ENCODE data around the gene NCOR2. TPM values are rescaled to one million over a fixed set of nuclear protein-coding genes. Genes with fewer than 3 reads are reported as not detected.

The NCOR2 gene
- total RNA-seq, 1 experiment from 2014 or later, result 153 TPM

DNA sequence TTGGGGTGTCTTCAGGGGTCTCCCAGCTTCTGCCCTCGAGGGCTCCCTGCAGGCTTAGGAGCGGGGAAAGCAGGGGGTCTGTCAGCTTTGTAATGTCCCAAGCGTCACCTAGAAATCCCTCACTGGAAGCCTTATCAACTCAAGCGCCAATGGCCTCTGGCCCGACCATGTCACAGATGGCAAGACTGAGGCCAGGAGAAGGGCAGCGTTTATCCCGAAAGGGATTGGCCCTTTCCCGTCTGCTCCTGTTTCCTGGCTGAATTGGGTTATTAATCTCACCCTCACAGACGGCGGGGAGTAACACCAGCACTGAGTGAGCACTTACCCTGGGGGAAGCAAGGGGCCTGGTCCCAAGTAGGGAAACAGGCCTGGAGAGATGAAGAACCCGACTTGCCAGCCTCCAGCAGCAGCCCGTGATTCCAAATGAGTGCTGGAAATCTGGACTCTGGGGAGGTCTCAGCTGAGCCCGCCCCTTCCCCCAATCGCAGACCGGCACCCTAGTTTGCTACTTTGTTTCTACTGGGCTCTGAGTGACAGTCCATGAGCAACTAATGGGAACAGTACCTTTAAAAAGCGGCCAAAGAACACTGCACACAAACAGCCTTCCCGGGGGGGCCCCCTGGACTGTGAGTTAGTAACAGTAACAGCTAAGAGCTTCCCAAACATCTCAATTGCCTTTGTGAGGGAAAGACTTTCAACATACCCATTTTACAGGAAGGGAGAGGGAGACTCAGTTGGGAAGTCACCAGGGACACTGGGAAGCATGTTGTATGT lies 2.1 kb upstream of the NCOR2 start:
- peaks cover 25% of the 10 kb centered on the region for H3K79me2 ChIP-seq (ENCODE audit: insufficient read depth, low read length)
- no peak overlapping the region for H2AFZ ChIP-seq (ENCODE audit: low read depth, low read length, poor library complexity, severe bottlenecking)
- TF ChIP-seq SRF (IDR thresholded peaks at IDR 0.05; ENCODE audit: low read depth) (no peak), JUND (IDR thresholded peaks at IDR 0.05) (no peak), YY1 (IDR thresholded peaks at IDR 0.05; ENCODE audit: extremely low read depth, insufficient replicate concordance, low read depth, low read length) (no peak), POLR2AphosphoS5 (IDR thresholded peaks at IDR 0.05; ENCODE audit: low read depth, low read length) (no peak), TCF7L2 (IDR thresholded peaks at IDR 0.05; ENCODE audit: borderline replicate concordance, extremely low read depth, insufficient read depth, insufficient read length) (no peak), FOSL1 (IDR thresholded peaks at IDR 0.05; ENCODE audit: low read depth) (no peak)
- TF ChIP-seq, protein P1, sequence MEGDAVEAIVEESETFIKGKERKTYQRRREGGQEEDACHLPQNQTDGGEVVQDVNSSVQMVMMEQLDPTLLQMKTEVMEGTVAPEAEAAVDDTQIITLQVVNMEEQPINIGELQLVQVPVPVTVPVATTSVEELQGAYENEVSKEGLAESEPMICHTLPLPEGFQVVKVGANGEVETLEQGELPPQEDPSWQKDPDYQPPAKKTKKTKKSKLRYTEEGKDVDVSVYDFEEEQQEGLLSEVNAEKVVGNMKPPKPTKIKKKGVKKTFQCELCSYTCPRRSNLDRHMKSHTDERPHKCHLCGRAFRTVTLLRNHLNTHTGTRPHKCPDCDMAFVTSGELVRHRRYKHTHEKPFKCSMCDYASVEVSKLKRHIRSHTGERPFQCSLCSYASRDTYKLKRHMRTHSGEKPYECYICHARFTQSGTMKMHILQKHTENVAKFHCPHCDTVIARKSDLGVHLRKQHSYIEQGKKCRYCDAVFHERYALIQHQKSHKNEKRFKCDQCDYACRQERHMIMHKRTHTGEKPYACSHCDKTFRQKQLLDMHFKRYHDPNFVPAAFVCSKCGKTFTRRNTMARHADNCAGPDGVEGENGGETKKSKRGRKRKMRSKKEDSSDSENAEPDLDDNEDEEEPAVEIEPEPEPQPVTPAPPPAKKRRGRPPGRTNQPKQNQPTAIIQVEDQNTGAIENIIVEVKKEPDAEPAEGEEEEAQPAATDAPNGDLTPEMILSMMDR (IDR thresholded peaks at IDR 0.05 in 2 of 3, conservative IDR thresholded peaks at IDR 0.05 in 1 of 3; ENCODE audit: borderline replicate concordance in 1 of 3, insufficient read depth in 1 of 3, low read depth in 2 of 3, low read length in 2 of 3), result no peak
- no TSS peak for BruUV-seq (replicated peaks)
- intact Hi-C loops (cut with micrococcal nuclease), result loop anchor here (5.0 to 10.0 kb wide), 5 partner anchors 68 to 198 kb away; no protein-coding TSS in a partner anchor
- no peaks in the 10 kb centered on the region for H3K9me2 ChIP-seq (ENCODE audit: insufficient read depth)
- no peak for ATAC-seq
- no peak for DNase-seq (ENCODE audit: low read depth, low spot score)
- no peak overlapping the region for H3K9ac ChIP-seq (ENCODE audit: low read length)
- H3K27ac ChIP-seq (ENCODE audit: low read depth, low read length), result no peak overlapping the region
- no peaks in the 10 kb centered on the region for H3K9me3 ChIP-seq (ENCODE audit: control insufficient read depth in 1 of 2, insufficient read depth in 1 of 2, low read depth in 1 of 2, low read length in 2 of 2)
- POLR2A ChIA-PET, result no interaction called here
- peaks cover 3% of the 10 kb centered on the region; the same call in 1 of the 2 replicates for H4K20me1 ChIP-seq (ENCODE audit: insufficient read depth)
- RAD21 ChIA-PET (ENCODE audit: low non-redundant PET in 1 of 2, low total read pairs in 2 of 2, uncharacterized antibody in 2 of 2, unreplicated experiment in 2 of 2), result no interaction called here
- H3K27me3 ChIP-seq (ENCODE audit: insufficient read depth, low read length), result no peaks in the 10 kb centered on the region
- CTCF ChIA-PET, result no interaction called here
- H3K36me3 ChIP-seq (ENCODE audit: control insufficient read depth in 1 of 2, insufficient read depth in 2 of 2, low read length in 2 of 2), result no peaks in the 10 kb centered on the region
- no peak overlapping the region for H3K4me2 ChIP-seq (ENCODE audit: low read length)
- no peak overlapping the region for H3K4me3 ChIP-seq (replicated peaks in 1 of 2; ENCODE audit: low read depth in 1 of 2, low read length in 2 of 2)
- peaks cover 6 to 27% of the 10 kb centered on the region in 2 experiments; a peak in 3 of 4 replicates for H3K4me1 ChIP-seq (ENCODE audit: control insufficient read depth in 1 of 2, insufficient read depth in 2 of 2, low read length in 2 of 2)

All from HCT116 (cell line).